Measurements from ENCODE around the gene ZNF662. TPM values are rescaled to one million over a fixed set of nuclear protein-coding genes. Genes with fewer than 3 reads are reported as not detected.

The ZNF662 gene
- total RNA-seq, 1 experiment from 2014 or later = not detected

GRCh38 chr3:42872718-42873117 lies 33.2 kb upstream of the ZNF662 start:
- WGBS (ENCODE audit: extremely low coverage, insufficient read length, low lambda C conversion rate) = no CpG with 5 or more reads among the region's 1 CpG
- no peak overlapping the region for H4K91ac ChIP-seq (ENCODE audit: insufficient read length, low read depth, low read length)
- no peak overlapping the region for H3K14ac ChIP-seq (ENCODE audit: insufficient read depth, low read length)
- no peaks in the 10 kb centered on the region for H4K20me1 ChIP-seq (ENCODE audit: control insufficient read depth, insufficient read depth, insufficient read length)
- TF ChIP-seq, protein P1, sequence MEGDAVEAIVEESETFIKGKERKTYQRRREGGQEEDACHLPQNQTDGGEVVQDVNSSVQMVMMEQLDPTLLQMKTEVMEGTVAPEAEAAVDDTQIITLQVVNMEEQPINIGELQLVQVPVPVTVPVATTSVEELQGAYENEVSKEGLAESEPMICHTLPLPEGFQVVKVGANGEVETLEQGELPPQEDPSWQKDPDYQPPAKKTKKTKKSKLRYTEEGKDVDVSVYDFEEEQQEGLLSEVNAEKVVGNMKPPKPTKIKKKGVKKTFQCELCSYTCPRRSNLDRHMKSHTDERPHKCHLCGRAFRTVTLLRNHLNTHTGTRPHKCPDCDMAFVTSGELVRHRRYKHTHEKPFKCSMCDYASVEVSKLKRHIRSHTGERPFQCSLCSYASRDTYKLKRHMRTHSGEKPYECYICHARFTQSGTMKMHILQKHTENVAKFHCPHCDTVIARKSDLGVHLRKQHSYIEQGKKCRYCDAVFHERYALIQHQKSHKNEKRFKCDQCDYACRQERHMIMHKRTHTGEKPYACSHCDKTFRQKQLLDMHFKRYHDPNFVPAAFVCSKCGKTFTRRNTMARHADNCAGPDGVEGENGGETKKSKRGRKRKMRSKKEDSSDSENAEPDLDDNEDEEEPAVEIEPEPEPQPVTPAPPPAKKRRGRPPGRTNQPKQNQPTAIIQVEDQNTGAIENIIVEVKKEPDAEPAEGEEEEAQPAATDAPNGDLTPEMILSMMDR (conservative IDR thresholded peaks at IDR 0.05) = no peak
- no peak overlapping the region for H2BK5ac ChIP-seq (ENCODE audit: insufficient read length, low read length)
- no peak overlapping the region for H2AK5ac ChIP-seq (ENCODE audit: insufficient read length, low read length)
- no peak overlapping the region for H3K23ac ChIP-seq (ENCODE audit: insufficient read length, low read depth, low read length)
- Mint-ChIP-seq H3K9me3 (no peaks in the 10 kb centered on the region), H3K27me3 (ENCODE audit: low read depth) (peaks cover 7% of the 10 kb centered on the region), H3K27ac (no peak overlapping the region), H3K36me3 (ENCODE audit: insufficient read depth in 1 of 3, low read depth in 3 of 3) (no peaks in the 10 kb centered on the region), H3K4me3 (no peak overlapping the region), H3K4me1 (no peaks in the 10 kb centered on the region)
- H3K79me1 ChIP-seq (ENCODE audit: insufficient read depth, low read depth, low read length, poor library complexity, severe bottlenecking) = no peaks in the 10 kb centered on the region
- H3K23me2 ChIP-seq (ENCODE audit: insufficient read length, low read depth, low read length, poor library complexity, severe bottlenecking) = no peaks in the 10 kb centered on the region
- H2BK20ac ChIP-seq (ENCODE audit: low read depth, low read length, poor library complexity, severe bottlenecking) = no peak overlapping the region
- H3K9me3 ChIP-seq (ENCODE audit: control insufficient read depth, low read depth, low read length) = no peaks in the 10 kb centered on the region
- no peaks in the 10 kb centered on the region for H3K4me1 ChIP-seq (ENCODE audit: insufficient read depth, low read length)
- no peak overlapping the region for H3K18ac ChIP-seq (ENCODE audit: insufficient read length, low read depth, low read length)
- H2BK120ac ChIP-seq (ENCODE audit: low read depth, low read length, poor library complexity, severe bottlenecking) = no peak overlapping the region
- no peak overlapping the region for H2BK12ac ChIP-seq (ENCODE audit: insufficient read length, low read depth, low read length)
- H3K79me2 ChIP-seq (ENCODE audit: insufficient read depth, low read length) = no peaks in the 10 kb centered on the region
- no peak overlapping the region for H3K56ac ChIP-seq (ENCODE audit: insufficient read length, low read depth, low read length)
- H3K4ac ChIP-seq (ENCODE audit: low read depth, low read length) = no peak overlapping the region
- DNase-seq = no peak
- H3K27me3 ChIP-seq (ENCODE audit: insufficient read depth, low read length) = no peaks in the 10 kb centered on the region
- H4K5ac ChIP-seq (ENCODE audit: insufficient read length, low read depth, low read length) = no peak overlapping the region
- H3T11ph ChIP-seq (ENCODE audit: low read length) = no peak overlapping the region
- H2BK15ac ChIP-seq (ENCODE audit: low read depth, low read length) = no peak overlapping the region
- no peak overlapping the region for H3K27ac ChIP-seq (ENCODE audit: insufficient read length, low read depth, low read length)
- no peak overlapping the region for H2AFZ ChIP-seq (ENCODE audit: low read length)
- no peak overlapping the region for H4K8ac ChIP-seq (replicated peaks; ENCODE audit: insufficient read length, low read depth, low read length)
- H3K4me2 ChIP-seq (ENCODE audit: insufficient read depth, insufficient read length, low read length) = no peak overlapping the region
- H3K9ac ChIP-seq (ENCODE audit: extremely low read depth, insufficient read length, low read length) = no peak overlapping the region

Data from H9 (cell line).